Stomach (tissue), 4 donors: ENCODE results near the gene NPC1L1.

Experiments used
- EP300 ChIP-seq: sonication (generic); formaldehyde crosslinking; IDR thresholded peaks from one replicate; pipeline ENCODE4 v1.6.1; 2017; ENCODE audit warnings: antibody characterized with exemption
- POLR2A ChIP-seq, 4 donors: fragments of 450-650 bp; IDR thresholded peaks; one replicate each; pipeline ENCODE4 v1.6.1; 2016; ENCODE audit warnings: antibody characterized with exemption in 4 of 4, control low read depth in 2 of 4, mild to moderate bottlenecking in 1 of 4, moderate library complexity in 1 of 4
- POLR2AphosphoS5 ChIP-seq, 3 donors: sonication (generic); formaldehyde crosslinking; IDR thresholded peaks; one replicate each; pipeline ENCODE4 v1.6.1; 2016; ENCODE audit warnings: antibody characterized with exemption in 3 of 3
- TF ChIP-seq, protein P1 (sequence below), 7 experiments: fragments of 450-650 bp in 4 of 7; fragments of 200-600 bp in 3 of 7; sonication (generic) in 3 of 7; IDR thresholded peaks; one replicate each; pipeline ENCODE4 v1.5.1; 2016 to 2019; ENCODE audit warnings: antibody characterized with exemption in 7 of 7, control low read depth in 2 of 7, mild to moderate bottlenecking in 1 of 7

DNA sequence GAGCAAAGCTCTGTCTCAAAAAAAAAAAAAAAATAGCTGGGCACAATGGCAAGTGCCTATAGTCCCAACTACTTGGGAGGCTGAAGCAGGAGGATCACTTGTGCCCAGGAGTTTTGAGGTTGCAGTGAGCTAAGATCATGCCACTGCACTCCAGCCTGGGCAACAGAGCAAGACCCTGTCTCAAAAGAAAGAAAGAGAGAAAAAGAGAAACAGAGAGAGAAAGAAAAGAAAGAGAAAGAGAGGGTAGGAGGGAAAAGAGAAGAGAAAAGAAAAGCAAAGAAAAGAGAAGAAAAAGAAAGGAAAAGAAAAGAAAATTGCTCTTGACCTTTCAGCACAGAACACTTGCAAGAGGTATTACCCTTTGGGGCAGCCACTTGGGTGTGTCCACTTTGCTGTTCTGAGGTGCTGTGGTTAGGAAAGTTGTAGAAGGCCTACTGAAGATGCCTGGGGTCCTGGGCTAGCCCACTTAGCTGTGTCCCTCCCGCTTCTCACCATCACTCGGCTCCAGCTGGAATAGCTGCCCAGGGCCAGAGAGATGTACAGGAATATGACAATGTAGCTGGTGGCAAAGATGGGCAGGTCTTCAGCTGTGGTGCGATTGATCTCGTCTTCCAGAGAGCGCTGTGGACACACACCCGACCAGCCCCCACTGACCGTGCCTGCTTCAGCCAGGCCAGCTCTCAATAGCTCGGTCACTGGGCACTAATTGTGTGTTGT lies 5.6 kb downstream of the NPC1L1 start:
- no peak for TF ChIP-seq POLR2A (IDR thresholded peaks at IDR 0.05)
- TF ChIP-seq, protein P1, sequence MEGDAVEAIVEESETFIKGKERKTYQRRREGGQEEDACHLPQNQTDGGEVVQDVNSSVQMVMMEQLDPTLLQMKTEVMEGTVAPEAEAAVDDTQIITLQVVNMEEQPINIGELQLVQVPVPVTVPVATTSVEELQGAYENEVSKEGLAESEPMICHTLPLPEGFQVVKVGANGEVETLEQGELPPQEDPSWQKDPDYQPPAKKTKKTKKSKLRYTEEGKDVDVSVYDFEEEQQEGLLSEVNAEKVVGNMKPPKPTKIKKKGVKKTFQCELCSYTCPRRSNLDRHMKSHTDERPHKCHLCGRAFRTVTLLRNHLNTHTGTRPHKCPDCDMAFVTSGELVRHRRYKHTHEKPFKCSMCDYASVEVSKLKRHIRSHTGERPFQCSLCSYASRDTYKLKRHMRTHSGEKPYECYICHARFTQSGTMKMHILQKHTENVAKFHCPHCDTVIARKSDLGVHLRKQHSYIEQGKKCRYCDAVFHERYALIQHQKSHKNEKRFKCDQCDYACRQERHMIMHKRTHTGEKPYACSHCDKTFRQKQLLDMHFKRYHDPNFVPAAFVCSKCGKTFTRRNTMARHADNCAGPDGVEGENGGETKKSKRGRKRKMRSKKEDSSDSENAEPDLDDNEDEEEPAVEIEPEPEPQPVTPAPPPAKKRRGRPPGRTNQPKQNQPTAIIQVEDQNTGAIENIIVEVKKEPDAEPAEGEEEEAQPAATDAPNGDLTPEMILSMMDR (IDR thresholded peaks at IDR 0.05): no peak
- TF ChIP-seq POLR2AphosphoS5 (IDR thresholded peaks at IDR 0.05): no peak
- TF ChIP-seq EP300: no peak
